CMK (cell line): Measurements from ENCODE around the gene TBR1.

Source experiments
- DNase-seq: peaks from one replicate; pipeline ENCODE4 v3.0.0-alpha.2; 2010; ENCODE audit warnings: low read depth

The TBR1 gene

DNA sequence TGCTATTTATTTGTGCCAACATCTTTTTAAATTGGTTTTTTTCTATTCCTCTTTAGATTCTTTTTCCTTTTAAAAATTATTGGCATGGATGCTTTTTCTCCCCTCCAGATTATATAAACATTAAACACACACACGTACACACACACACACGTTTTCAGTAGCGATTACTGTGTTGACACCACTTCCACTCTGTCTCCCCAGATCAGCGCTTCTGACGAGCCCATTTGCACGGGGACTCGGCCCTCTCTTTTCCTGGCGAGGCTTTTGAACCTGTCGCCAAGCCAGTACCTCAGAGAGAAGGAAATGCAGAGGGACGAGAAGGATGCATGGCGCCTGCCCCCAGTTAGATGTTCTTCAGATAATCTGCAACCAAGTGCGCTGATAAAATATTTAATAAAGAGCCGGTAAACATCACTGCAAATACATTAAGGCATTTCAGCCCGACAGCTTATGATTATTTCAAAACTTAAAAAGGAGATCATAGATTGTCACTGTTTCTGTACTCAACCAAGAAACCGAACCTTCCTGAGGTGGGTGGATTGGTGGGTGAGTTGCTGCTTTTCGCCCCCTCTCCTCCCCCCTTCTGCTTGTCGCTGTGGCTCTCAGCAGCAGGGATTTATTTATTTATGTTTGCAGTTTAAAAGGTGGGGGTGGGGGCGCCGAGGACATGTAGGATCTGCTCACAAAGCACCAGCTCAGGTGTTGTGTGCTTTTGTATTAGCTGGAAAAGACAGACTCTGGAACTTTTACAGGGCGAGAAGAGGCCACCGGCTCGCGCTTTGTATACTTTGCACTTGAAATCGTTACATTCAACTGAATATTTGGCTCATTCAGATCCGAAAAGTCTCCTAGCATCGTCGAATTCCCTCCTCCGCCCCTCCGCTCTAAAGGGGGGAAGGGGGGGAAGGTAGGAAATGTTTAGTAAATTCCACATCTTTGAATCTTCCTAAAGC is 787 bp upstream of the TBR1 start:
- no peak for DNase-seq

DNA sequence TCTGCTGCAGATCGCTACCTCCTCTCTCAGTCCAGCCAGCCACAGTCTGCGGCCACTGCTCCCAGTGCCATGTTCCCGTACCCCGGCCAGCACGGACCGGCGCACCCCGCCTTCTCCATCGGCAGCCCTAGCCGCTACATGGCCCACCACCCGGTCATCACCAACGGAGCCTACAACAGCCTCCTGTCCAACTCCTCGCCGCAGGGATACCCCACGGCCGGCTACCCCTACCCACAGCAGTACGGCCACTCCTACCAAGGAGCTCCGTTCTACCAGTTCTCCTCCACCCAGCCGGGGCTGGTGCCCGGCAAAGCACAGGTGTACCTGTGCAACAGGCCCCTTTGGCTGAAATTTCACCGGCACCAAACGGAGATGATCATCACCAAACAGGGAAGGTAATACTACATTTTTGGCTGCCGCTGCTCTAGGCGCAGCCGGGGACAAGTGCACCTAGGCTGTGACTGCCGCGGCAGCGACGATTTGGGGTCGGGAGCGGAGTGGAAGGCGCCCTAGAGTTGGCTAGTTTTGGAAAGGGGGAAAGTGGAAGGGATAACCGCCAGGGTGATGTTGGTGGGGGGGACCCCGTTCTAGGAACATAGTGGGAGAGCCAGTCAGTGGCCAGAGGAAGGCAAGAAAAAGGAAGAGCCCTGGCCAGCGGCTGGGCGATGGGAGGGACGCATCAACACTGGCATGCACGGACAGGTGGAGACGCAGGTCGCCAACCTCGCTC is 776 bp downstream of the TBR1 start:
- no peak for DNase-seq

DNA sequence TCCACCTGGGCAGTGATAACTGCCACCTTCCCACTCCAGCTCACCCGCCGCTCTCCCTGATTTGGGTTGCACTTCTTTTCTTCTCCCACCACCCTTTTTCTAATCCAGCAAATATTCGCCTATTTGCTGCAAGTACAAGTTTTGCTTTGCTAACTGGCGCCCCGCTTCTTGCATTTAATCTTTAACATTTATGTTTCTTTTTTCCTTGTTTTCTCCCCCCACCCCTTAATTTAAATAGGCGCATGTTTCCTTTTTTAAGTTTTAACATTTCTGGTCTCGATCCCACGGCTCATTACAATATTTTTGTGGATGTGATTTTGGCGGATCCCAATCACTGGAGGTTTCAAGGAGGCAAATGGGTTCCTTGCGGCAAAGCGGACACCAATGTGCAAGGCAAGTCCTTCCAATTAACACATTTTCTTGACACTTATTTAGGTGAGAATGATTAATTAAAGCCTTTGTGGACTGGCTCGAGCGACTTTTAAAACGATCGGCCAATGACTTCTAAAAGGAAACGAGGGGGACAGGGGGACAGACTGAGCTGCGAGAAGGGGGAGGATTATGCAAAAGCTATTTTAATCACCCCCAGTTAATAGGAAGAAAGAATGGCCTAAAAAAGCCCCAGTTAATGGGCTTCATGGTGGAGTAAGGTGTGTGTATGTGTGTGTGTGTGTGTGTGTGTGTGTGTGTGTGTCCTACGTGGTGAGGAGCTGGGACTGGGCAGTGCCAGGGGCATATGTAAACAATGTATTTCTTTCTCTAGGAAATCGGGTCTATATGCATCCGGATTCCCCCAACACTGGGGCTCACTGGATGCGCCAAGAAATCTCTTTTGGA is 1.6 kb downstream of the TBR1 start:
- no peak for DNase-seq

DNA sequence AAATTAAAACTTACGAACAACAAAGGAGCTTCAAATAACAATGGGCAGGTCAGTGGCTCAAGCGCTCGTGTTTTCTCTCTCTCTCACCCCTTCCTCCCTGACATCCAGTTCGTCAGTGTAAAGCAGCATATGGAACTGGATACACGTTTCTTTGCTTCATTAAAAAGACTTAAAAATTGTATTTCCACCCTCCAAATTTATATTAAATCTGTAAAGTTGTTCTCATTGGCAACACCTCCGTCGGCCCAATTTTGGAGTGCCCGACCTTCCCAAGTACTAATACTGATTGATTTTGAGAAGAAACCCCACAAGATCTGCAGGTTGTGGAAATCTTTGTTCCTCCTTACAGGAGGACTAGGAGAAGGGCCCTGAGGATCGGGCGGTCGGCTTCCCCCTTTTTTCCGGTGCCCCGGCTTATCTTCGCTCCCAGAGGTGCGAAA is 2.2 kb downstream of the TBR1 start:
- DNase-seq: no peak

DNA sequence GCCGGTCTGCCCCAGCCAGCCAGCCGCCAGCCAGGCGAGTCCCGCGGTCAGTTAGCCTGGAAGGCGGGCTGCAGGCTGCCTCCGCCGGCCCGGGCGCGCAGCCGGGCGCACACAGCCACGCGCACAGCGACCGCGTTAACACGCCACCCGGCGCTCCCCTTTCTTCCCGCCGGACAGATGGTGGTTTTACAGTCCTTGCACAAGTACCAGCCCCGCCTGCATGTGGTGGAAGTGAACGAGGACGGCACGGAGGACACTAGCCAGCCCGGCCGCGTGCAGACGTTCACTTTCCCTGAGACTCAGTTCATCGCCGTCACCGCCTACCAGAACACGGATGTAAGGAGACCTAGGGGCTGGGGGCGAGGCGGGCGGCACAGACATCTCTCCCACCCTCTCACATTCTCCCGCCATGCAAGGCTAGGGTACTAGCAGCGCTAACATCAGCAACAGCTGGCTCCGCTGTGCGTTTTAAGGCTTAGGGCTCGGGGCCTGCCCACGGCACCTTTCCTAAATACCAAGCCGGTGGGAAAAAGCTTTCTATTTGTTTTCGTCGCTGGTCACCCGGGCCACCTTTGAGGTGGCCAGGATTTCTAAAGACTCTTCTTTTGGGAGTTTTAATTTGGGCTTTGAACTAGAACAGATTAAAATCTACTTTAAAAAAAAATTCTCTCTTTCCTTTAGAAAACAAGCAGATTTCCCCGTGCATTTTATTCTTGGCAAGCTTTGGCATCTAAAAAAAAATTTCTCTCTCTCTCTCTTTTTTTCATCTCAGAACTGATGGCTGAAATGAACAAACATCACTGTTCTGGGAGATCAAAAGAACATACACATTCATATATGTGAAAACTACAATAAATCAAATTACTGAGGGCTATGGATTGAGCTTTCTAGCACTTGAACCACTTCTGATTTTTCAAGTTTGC is 2.9 kb downstream of the TBR1 start:
- no peak for DNase-seq

DNA sequence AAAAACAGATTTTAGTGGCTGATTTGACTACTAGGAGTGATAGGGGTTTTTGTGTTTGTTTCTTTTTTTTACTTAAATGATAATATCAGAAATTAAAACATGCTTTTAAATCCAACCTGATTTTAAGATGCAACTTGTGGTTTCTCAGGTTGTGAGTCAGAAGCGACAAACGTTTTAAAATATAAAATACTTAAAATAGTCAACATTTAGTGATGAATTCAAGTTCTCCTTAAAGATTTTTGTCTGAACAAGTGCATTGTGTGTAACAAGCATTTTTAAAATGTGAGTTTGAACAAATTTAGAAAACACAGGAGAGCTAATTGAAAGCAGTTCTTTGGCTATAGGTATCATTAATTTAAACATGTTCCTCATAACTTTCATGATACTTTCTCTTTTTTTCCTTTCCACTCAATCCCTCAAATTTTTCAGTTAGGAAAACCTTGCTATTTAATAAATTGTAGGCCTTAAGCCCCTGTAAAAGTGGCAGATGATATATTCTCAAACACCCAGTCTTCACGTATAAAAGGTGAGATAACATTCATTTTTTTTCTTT is 3.6 kb downstream of the TBR1 start:
- no peak for DNase-seq

DNA sequence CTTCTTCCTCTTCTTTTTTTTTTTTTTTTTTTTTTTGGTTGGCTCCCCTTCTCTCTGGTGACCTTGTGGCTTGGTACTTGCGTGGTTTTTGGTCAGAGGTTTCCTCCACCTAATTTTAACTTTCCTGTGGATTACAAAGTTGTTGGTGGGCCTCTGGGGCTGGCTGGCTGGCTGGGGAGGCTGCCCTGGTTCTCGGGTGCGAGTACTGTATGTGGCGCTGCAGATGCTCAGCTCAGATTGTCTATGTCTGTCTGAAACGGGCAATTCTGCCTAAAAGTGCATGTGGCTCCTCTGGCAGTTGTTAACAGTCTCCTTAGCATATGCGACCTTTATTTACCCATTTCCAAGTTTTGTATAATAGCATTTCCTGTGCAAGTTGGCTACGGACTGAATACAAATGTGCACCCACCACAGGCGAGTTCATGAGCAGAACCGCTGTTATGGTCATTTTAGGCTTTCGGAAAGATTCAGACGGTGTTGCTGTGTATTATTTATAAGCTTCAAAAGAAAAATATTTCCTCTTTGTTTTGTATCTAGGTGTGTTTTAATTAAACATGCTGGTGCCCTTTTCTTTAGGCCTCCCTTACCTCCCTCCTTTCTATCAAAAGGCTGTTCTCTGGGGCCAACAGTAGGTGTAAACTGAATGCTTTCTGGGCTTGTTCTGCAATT is 4.4 kb downstream of the TBR1 start:
- no peak for DNase-seq

DNA sequence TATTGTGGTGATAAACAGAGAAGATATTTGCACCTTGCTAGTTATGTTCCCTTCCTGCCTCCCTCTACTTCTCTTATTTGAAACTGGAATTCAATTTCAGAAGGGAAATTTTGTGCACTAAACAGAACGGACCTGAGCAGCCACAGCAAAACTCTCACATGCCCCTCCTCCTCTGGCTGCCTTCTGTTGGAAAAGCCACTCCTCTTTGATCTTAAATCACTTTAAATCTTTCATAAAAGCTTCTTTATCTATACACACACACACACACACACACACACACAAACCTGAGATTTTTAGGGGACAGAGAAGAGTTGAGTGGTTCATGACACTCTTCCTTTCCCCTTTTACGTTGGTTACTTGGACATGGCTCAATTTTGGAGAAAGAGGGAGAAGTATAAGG is 5.6 kb downstream of the TBR1 start:
- DNase-seq: no peak

DNA sequence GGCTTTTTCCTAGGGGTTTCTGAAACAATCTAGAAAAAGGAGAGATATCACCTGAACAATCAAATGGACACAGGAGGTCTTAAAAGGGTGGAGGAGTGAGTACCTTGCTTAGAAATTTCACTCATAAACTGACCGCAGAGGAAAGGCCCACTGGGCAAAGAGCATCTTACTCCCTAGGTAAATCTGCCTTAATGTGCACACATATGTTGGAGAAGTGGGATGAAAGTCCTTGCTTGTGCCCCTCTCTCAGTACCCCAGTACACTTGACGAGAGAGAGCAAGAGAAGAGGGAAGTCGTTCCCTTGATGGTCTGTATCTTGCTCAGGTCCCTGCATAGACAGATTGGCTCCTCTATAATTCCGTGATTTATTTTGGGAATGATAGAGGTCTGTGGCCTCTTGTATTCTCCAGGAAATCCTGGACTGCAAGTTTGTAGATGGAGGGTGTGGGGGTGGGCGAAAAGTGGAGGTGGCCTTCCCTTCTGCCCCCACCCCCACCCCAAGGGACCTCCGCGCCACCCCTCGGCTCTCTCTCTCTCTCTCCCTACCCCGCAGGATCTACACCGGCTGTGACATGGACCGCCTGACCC is 6.8 kb downstream of the TBR1 start:
- DNase-seq: no peak

DNA sequence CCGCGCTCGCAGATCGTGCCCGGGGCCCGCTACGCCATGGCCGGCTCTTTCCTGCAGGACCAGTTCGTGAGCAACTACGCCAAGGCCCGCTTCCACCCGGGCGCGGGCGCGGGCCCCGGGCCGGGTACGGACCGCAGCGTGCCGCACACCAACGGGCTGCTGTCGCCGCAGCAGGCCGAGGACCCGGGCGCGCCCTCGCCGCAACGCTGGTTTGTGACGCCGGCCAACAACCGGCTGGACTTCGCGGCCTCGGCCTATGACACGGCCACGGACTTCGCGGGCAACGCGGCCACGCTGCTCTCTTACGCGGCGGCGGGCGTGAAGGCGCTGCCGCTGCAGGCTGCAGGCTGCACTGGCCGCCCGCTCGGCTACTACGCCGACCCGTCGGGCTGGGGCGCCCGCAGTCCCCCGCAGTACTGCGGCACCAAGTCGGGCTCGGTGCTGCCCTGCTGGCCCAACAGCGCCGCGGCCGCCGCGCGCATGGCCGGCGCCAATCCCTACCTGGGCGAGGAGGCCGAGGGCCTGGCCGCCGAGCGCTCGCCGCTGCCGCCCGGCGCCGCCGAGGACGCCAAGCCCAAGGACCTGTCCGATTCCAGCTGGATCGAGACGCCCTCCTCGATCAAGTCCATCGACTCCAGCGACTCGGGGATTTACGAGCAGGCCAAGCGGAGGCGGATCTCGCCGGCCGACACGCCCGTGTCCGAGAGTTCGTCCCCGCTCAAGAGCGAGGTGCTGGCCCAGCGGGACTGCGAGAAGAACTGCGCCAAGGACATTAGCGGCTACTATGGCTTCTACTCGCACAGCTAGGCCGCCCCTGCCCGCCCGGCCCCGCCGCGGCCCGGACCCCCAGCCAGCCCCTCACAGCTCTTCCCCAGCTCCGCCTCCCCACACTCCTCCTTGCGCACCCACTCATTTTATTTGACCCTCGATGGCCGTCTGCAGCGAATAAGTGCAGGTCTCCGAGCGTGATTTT is 7.6 kb downstream of the TBR1 start:
- no peak for DNase-seq

DNA sequence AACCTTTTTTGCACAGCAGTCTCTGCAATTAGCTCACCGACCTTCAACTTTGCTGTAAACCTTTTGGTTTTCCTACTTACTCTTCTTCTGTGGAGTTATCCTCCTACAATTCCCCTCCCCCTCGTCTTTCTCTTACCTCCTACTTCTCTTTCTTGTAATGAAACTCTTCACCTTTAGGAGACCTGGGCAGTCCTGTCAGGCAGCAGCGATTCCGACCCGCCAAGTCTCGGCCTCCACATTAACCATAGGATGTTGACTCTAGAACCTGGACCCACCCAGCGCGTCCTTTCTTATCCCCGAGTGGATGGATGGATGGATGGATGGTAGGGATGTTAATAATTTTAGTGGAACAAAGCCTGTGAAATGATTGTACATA is 8.3 kb downstream of the TBR1 start:
- no peak for DNase-seq

DNA sequence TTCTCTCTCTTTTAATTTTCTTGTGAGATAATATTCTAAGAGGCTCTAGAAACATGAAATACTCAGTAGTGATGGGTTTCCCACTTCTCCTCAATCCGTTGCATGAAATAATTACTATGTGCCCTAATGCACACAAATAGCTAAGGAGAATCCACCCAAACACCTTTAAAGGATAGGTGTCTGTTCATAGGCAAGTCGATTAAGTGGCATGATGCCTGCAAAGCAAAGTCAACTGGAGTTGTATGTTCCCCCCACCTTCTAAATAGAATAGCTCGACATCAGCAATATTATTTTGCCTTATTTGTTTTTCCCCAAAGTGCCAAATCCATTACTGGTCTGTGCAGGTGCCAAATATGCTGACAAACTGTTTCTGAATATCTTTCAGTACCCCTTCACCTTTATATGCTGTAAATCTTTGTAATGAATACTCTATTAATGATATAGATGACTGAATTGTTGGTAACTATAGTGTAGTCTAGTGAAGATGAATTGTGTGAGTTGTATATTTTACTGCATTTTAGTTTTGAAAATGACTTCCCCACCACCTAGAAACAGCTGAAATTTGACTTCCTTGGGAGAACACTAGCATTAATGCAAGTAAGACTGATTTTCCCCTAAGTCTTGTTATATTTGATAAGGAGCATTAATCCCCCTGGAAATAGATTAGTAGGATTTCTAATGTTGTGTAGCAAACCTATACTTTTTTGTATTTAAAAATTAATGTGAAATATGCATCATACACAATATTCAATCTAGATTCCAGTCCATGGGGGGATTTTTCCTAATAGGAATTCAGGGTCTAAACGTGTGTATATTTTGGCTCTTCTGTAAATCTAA is 9.0 kb downstream of the TBR1 start:
- no peak for DNase-seq

DNA sequence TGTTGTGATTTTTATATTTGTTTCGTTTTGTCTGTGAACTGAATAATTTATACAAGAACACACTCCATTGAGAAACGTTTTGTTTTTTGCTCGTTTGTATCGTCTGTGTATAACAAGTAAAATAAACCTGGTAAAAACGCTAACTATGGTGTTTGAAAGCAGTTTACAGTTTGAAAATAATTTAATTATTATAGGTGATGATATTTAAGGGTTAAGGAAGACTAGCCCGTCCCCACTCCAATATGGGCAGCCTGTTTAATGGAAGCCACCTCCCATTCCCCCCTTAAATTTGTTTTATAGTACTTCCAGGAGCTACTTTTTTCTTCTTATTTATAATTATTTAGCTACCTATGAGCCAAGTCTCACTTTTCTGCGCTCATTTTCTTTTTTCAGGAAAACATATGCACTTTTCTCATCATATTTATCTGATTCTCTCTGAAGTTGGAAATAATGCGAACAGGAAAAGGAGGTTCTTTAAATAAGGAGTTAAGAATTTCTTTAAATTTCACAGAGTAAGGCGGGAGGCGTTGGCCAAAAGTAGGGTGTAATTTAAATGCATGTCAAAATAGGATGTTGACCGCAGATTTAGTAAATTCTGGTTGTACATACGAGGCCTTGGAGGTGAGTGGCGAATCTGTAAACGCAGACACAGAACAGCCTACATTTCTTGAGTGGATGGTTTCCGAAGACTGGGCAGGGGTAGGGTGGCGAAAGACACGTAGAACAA is 9.8 kb downstream of the TBR1 start:
- DNase-seq: no peak

DNA sequence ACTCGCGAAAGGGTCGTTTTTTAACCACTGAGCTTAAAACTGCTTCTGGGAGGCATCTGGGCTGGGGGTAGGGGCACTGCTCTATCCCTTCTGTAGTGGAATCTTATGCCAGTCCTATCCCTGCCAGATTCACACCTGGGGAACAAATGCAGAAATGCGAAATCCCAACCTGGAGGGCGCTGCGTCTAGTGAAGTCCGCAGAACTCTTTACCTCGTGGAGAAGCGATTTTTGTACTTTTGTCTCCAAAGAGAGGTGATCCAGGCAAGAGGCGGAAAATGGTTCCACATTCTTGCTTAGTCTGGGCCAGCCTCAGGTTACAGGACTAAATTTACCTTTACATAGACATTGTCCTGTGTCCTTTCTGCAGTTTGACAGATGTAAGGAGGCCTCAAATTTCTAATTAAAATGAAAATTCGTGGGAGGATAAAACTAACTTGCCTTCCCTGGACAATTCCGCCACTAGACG is 10.4 kb downstream of the TBR1 start:
- DNase-seq: no peak

DNA sequence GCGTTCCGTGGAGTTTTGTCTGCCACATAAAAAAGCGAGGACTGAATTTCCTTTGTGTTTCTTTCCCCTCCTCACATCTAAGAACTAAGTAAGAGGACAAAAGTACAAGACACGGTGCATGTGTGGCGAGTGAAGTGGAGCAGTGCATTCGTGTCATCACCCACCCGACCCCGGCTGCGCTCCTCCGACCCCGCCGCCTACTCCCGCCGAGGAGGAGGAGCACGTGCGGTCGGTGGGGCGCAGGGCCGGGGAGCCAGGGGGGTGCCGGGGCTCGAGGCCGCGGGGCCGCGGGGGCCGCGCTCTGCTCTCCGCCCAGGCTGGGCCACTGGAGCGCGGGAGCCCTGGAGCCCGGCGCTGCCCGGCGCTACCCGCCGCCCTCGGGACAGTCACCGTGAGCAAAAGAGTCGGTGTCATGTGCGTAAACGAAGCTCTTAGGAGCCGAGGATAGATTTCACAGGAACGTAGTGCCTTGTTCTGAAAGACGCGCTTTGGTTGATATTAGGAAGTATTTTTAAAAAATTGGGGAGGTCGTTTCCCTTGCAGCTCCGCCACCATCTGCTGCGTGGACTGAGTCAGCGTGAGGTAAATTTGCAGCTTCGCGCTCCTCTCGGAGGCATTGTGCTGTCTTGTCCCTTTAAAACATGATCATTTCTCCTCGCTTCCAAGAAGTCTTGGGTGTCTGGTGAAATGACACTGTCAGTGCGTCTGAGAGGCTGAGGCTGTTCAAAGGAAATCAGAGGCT is 11.0 kb downstream of the TBR1 start:
- no peak for DNase-seq
